Measurements from ENCODE around the gene GDF3.
A peak's percentile ranks its signal among the peaks of the same experiment; 100 is the strongest.
"Not testable (repeated sequence)": the region's sequence is repeated elsewhere in the genome, so short reads cannot be mapped to it uniquely, and the experiment has no call there.

Gene GDF3

GRCh38 chr12:7667125-7667524 is 28.4 kb downstream of the GDF3 start:
- peak; percentile 58 for DNase-seq (ENCODE audit: low spot score)

GRCh38 chr12:7666595-7666994 is 29.0 kb downstream of the GDF3 start:
- DNase-seq (ENCODE audit: low spot score): no peak

GRCh38 chr12:7661741-7662140 is 33.8 kb downstream of the GDF3 start:
- no peak for DNase-seq (ENCODE audit: low spot score)

- DNase-seq (ENCODE audit: low spot score): no peak
These were observed 39.5 kb downstream of the GDF3 start for GRCh38 chr12:7656121-7656520.

- DNase-seq (ENCODE audit: low spot score): no peak
These were observed 45.5 kb downstream of the GDF3 start for GRCh38 chr12:7650091-7650490.

GRCh38 chr12:7647071-7647470 is 48.5 kb downstream of the GDF3 start:
- no peak for DNase-seq (ENCODE audit: low spot score)

- no peak for DNase-seq (ENCODE audit: low spot score)
These were observed 49.4 kb downstream of the GDF3 start for GRCh38 chr12:7646178-7646475.

GRCh38 chr12:7645395-7646177 is 50.0 kb downstream of the GDF3 start:
- DNase-seq (ENCODE audit: low spot score): peak; percentile 43

- no peak for DNase-seq (ENCODE audit: low spot score)
These were observed 52.7 kb downstream of the GDF3 start for GRCh38 chr12:7642876-7643309.

- no peak for DNase-seq (ENCODE audit: low spot score)
These were observed 53.3 kb downstream of the GDF3 start for GRCh38 chr12:7642287-7642686.

- not testable (repeated sequence) for DNase-seq (ENCODE audit: low spot score)
These were observed 55.2 kb downstream of the GDF3 start for GRCh38 chr12:7640123-7640995.
